ENCODE data around the gene ABL2.
A peak's percentile ranks its signal among the peaks of the same experiment; 100 is the strongest.

Gene ABL2

DNA sequence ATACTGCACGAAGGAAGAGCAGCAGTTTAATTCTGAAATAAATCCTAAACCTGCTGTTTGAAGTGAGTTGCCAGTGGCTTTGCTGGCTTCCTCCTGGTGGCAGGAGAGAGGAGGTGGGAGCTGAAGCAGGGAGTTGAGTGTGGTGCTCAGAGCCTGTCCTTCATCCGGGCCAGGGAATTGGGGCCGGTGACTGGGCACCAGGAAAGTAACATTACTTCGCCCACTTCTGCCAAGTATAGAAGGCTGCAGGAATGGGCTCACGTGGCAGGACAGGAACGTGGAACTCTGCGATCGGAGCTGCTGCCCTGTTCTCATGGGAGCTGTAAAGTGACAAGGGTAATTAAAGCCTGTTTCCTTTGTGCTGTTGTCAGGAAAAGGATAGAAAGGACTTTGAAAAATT is 139.0 kb downstream of the ABL2 start:
- H3K27ac ChIP-seq, result no peak overlapping the region
- TF ChIP-seq, protein P1, sequence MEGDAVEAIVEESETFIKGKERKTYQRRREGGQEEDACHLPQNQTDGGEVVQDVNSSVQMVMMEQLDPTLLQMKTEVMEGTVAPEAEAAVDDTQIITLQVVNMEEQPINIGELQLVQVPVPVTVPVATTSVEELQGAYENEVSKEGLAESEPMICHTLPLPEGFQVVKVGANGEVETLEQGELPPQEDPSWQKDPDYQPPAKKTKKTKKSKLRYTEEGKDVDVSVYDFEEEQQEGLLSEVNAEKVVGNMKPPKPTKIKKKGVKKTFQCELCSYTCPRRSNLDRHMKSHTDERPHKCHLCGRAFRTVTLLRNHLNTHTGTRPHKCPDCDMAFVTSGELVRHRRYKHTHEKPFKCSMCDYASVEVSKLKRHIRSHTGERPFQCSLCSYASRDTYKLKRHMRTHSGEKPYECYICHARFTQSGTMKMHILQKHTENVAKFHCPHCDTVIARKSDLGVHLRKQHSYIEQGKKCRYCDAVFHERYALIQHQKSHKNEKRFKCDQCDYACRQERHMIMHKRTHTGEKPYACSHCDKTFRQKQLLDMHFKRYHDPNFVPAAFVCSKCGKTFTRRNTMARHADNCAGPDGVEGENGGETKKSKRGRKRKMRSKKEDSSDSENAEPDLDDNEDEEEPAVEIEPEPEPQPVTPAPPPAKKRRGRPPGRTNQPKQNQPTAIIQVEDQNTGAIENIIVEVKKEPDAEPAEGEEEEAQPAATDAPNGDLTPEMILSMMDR (conservative IDR thresholded peaks at IDR 0.05), result no peak

DNA sequence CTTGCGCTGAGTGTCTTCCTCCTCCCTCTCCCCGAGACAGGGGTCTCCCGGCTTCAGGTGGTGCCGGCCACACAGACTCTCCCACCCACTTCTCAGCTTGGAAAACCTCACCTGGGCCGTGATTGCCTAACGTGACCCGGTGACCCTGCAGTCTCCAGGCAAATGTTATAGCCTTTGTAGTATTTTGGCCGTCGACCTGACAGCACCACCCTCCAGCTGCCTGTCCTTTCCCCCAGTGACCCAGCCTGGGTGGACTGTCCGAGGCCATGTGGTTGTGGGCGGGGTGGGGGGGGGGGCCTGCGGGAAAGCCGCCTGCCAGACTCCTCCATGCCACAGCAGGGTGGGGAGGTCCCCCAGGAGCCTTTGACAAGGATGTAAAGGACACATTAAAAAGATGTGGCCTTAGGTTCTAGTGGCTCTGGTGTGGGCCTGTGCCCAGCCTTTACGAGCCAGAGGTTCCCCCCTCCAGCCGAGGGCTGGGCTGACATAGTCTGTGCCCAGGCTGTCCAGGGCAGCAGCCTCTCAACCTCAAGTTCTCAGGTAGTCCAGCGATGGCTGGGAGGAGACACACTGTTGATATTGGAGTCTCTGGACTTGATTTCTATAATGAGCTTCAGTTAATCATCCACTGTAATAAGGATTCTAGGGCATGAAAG is 139.5 kb downstream of the ABL2 start:
- no peak overlapping the region for H3K27ac ChIP-seq
- TF ChIP-seq, protein P1 (conservative IDR thresholded peaks at IDR 0.05), result no peak

- TF ChIP-seq, protein P1 (conservative IDR thresholded peaks at IDR 0.05), result no peak
- H3K27ac ChIP-seq, result no peak overlapping the region
Observed at GRCh38 chr1:179087665-179088064, 141.8 kb downstream of the ABL2 start.

DNA sequence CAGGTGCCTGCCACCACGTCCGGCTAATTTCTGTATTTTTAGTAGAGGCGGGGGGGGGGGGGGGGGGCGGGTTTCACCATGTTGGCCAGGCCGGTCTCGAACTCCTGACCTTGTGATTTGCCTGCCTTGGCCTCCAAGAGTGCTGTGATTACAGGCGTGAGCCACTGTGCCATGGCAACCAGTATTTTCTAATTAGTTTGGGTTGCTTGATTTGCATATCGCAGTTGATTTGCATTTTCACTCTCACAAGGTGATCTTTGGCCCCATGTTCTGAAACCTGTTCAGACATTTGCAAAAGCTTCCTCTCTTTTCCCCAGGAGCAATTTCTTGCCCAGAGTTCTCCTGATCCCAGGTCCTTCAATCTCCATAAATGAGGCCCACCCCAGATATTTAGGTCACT is 145.9 kb downstream of the ABL2 start:
- H3K27ac ChIP-seq, result peak overlapping the region; percentile 85
- TF ChIP-seq, protein P1 (conservative IDR thresholded peaks at IDR 0.05), result no peak

DNA sequence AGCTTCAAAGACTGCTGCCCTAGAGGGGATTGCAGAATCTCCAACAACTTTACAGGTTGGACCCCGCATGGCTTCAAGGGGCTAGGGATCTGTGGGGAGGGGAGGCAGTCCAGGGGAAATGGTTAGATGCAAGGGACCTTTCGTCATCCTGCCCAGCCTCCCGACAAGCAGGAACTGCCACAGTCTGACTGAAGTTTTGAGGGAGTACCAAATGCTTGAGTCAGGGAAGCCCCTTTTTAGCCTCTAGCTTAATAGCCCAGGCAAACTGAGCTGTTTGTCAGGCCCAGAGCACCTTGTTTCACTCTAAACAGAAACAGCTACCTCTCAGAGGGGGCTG is 146.5 kb downstream of the ABL2 start:
- TF ChIP-seq, protein P1 (conservative IDR thresholded peaks at IDR 0.05), result no peak
- H3K27ac ChIP-seq, result peak overlapping the region; percentile 85

DNA sequence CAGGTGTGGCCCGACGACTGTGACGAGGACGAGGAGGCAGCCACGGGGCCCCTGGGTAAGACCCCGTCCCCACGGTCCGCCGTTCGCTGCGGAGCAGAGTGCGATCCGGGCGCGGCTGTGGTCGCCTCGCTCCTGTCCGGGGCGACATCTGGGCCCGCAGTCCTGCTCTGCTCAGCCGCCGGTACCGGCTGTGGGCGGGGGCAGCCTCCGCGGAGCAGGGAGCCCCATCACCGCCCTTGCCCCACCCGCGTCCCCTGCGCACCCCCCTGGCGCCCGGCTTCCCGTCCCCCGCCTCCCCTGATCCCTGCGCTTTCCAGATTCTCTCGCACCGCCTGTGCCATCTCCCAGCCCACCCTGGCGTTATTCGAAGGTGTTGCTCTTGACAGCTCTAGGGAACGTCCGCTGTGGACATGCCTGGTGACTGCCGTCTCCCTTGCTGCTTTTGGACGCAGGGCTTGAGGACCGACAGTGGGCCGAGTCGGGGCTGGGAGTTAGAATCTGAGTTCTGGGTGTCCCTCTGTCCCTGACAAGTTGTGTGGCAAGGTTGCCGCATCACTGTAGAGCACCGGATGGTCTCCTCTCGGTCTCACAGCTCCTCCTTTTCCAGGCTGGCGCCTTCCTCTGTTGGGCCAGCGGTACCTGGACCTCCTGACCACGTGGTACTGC is 147.0 kb downstream of the ABL2 start:
- TF ChIP-seq, protein P1 (conservative IDR thresholded peaks at IDR 0.05), result no peak
- H3K27ac ChIP-seq, result peak overlapping the region; percentile 85

DNA sequence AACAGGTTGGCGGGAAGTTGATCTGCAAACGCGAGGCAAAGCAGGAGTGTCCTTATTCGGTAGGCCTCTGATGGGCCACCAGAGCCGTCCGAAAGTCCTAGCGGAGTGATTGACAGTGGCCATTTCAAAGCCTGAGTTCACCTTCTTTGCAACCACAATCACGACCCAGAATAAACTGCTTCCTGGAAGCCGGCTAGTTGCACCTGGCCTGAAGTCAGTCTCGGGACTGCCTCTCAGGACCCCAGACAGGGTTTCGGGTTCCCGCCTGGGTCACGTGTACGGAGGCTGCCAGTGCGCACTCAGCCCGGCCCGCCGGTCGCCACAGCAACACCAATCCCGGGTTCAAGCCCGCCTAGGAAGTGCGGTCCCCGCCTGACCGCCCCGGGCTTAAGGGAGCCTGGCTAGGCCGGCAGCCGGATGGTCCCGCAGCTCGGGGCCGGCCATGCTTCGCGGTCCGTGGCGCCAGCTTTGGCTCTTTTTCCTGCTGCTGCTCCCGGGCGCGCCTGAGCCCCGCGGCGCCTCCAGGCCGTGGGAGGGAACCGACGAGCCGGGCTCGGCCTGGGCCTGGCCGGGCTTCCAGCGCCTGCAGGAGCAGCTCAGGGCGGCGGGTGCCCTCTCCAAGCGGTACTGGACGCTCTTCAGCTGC is 147.7 kb downstream of the ABL2 start, which contains the start of gene TOR3A:
Gene TOR3A (plus strand): TSS at position 384 of the 646 bp plus-strand sequence. CDS start 59 bp downstream, at position 443.
- H3K27ac ChIP-seq, result peak within 1 kb of the TSS; percentile 85
- TF ChIP-seq, protein P1 (conservative IDR thresholded peaks at IDR 0.05), result no peak

Data from VCaP (cell line).